Activated T-cell treated with anti-CD3 and anti-CD28 coated beads for 4 hours (primary cell): ENCODE measurements around the gene CHN2.

ENCODE experiments used
- DNase-seq: peaks from one replicate; pipeline ENCODE4 v3.0.0-alpha.2; 2020

Gene CHN2

DNA sequence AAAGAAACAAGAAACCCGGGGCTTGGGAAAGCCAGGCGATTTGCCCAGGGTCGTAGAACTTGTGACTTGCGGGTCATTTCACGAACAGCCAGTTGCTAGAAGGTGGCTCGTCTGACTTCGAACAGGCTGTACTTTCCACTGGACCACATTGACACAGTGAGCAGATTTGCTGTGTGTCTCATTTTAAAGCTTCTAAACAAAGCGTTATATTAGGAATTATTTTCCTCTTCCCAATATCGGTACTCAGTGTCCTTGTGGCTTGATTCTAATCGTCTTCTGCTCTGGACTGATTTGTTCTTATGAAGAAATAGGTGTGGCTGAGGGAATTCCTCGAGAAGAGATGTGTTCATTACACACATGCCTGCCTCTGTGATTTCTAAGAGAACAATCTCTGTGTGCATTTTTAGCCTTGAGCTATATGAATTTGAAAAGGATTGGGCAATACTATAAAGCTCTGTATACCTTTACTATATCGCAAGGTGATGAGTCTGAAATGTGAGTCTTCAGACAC lies 219.1 kb downstream of the CHN2 start:
- no peak for DNase-seq

DNA sequence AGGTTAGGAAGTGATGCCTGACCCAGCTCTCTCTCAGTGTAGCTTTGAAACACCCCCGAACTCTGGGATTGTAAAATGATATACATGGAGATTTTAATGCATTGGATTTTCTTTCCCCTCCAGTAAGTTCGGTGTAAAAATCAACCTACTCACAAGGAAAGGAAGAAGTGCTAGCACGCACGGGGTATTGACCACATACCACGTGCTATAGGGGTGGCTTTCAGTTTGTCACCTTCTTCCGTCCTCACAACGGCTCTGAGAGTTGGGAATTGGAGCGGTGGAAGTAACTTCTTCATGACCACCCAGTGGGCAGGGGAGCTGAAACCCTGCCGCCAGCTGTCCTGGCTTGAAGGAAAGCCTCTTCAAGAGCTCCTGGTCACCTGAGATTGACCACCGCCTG lies 219.6 kb downstream of the CHN2 start:
- DNase-seq = no peak

DNA sequence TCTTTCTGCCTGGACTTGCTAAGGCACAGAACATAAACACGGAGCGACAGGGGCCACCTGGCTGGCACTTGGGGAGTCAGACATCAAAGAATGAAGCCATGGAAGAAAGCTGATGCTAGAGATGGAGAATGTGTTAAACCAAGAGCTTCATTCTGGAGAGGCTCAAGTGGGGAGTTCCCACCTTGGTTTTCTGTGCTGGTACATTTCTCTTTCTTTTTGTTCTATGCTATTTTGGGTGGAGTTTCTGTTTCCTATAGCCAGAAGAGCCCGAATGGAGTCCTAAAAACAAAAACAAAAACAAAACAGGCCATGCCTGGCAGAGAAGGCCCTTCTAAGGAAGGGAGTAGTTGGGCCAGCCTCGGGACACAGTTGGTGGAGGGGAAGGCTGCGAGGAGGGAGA lies 220.6 kb downstream of the CHN2 start:
- DNase-seq = no peak

DNA sequence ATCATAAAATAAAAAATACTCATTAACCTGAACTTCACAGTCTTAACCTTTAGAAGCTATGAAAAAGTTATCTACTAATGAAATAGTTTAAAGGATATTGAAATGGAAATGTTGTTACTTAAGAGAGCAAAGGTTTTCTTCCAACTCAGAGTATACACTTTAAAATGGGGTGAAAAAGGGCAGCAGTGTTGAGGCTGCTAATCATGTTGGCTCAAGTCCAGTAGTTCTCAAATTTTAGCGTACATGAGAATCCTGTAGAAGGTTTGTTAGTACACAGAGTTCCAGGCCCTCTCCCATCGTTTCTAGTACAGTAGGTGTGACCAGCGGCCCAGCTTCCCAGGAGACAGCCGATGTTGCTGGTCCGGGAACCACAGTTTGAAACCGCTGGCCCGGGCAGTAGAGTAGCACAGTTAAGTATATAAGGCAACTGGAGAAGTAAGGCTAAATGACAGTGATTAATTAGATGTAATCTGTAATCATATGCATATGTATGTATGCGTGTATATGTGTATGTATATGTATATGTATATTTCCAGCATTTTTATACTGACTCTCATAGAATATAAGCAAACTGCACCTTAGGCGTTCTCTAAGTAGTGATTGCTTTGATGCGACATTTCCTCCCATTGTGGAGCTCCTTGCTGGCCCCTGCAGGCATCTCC lies 221.8 kb downstream of the CHN2 start:
- DNase-seq = no peak

DNA sequence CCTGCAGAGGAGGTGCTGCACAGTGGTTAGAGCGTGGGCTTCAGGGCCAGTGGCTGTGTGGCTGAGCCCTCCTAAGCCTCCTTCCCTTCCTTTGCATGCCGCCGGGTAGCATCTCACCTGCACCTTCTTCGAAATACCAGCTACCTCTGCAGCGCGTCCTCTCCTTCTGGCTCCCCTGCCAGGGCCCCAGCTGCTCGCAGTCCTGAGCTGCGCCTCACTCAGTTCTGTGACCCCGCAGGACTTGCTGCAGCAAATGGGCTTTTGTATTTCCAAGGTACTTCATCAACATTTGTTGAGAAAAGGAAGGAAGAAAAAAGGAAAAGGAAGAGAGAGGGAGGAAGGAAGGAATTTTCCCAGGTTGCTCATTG lies 222.3 kb downstream of the CHN2 start:
- no peak for DNase-seq

DNA sequence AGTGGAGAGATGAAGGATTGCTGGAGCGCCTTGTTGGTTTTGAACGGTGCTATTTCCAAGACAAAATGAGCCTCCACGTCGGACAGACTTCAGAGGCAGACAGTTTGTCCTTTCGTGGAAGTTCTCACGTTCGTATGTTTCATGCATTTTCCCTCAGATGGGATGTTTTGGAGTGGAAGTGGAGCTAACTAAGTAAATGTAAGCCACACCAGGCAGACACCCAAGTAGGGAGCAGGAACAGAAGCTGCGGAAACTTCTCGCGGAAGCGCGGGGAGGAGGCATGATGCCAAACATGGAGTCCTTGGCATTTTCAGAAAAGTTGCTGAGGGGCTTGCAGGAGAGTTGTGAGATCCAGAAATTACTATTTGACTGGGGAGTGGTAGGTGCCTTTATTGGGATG lies 223.5 kb downstream of the CHN2 start:
- DNase-seq = no peak

DNA sequence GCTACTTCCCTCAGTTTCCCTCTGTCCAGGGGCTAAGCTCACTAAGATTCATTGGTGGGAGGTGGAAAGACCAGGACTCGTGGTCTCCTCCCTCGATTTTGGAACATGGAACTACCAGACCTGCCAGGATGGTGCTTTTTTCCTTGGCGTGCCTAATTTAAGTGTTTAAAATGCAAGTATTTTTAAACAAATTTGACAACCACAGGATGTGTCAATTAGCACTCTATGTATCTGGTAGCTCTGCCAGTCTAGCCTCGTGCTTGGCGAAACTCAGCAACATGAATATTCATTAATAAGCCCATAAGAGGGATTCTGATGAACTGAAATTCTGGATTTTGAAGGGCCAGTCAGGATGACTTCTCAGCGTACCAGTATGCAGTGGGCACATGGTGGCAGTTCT lies 224.1 kb downstream of the CHN2 start:
- DNase-seq = no peak

DNA sequence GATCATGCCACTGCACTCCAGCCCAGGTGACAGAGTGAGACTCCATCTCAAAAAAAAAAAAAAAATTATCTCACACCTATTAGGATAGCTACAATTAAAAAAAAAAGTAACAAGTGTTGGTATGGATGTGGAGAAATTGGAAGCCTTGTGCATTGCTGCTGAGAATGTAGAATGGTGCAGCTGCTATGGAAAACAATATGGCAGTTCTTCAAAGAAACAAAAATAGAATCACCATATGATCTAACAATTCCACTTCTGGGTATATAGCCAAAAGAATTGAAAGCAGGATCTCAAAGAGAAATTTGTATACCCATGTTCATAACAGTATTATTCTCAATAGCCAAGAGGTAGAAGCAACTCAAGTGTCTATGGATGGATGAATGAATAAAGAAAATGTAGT lies 225.4 kb downstream of the CHN2 start:
- no peak for DNase-seq

DNA sequence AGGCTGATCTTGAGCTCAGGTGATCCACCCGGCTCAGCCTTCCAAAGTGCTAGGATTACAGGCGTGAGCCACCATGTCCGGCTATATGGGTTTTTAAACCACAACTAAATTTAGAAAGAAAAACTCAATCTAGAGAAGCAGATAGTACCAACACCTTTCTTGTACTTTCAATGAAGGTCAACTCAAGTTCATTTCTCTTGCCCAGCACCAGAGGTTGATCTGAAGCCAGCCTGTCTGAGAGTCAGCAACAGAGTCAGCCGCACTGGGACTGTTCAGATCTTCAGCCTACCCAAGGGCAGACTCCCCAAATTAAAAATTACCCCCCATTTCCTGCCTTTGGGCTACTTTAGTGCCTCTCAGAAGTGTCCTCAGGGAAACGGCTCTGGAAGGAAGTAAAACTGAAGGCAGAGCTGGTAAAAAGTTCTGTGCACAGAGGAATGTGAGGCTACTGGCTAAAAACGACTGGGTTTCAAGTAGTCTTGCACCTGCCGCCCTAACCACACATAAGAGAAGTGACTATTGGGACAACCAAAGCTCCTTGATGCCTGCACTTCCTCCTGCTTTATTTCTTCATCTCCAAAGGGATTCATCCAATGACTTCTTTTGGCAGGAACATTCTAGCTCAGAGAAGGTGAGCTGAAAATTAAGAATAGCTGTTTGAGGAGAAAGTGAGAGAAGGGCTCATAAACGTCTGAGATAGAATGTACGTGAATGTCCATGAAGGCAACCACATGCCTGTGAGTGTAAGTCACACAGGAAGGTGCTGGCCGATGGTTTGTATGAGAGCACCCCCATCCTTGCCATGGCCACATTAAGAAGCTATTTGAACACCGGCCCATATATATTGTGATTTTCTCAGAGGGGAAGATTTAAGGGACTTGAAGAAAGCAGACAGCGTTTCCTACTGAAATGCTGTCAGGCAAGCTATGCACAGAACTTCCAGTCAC lies 226.7 kb downstream of the CHN2 start:
- no peak for DNase-seq

DNA sequence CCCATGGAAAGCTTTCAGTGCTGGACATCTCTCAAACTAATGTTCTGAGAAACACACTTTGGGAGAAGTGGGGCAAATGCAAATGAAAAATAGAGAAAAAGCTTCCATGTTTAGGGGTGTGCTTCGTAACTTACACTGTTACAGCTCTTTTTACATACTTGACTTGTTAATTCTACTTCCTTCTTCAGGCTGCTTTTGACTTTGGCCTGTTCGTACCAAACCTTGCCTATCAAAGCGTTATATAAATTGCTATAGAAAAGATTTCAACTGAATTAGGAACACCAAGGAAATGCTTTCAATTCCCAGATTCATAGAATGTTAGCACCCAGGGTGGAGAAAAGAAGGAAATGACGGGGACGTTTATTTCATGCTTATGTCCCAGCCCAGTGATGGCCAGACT lies 228.3 kb downstream of the CHN2 start:
- DNase-seq = no peak

DNA sequence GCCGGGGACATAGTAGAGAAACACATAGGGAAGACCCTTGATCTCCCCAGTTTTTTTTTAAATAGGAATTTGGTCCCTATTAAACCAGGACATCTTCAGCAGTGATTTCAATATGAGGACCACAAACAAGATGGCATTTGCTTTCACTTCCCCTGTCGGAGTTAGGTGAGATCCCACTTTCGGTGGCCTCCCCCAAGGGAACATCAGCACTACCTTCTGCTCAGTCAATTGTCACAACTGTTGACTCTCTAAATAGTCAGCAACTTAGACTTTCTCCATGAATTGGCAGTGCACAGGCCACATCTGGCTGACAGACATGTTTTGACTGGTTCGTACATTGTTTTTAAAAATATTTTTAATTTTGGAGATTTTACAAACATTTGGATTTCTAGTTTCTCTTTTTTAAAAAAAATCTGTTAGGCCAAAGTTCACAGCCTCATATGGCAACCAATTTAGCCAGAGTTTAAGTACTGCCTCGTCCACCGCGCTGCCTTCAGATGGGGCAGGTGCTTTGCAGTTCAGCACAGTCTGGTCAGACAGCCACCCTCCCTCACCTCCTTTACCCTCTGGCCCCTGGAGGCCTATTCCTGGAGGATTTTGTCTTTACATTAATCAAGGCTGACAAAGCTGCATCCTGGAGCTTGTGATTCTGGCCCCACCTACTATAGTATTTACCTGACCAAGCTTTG lies 229.9 kb downstream of the CHN2 start:
- DNase-seq = no peak

DNA sequence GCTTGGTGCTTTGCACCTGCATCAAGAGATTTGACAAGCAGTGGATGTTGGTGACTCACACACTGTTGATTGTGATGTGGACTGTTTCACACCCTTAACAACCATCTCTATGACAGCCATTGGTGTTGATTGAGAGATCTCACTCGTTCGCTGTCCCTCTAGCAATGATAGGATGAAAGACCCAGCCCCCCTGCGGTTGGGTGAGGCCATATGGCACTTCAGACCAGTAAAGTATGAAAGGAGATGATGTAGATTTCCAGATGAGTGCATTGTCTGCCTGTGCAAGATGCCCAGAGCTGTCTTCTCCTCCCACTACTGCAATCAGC lies 230.4 kb downstream of the CHN2 start:
- DNase-seq = no peak

DNA sequence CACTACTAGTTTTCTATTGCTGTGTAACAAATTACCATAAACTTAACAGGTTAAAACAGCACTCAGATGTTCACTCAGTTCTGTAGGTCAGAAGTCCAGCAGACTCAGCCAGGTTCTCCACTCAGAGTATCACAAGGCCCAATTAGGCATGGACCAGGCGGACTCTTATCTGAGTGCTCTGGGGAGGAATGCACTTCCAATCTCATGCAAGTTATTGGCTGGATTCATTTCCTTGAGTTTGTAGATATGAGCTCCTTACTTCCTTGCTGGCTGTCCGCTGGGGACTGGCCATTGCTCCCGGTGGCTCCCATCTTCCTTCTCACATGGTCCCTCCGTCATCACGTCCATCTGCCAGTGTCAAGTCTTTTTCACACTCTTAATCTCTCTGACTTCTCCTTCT lies 232.0 kb downstream of the CHN2 start:
- DNase-seq = no peak

DNA sequence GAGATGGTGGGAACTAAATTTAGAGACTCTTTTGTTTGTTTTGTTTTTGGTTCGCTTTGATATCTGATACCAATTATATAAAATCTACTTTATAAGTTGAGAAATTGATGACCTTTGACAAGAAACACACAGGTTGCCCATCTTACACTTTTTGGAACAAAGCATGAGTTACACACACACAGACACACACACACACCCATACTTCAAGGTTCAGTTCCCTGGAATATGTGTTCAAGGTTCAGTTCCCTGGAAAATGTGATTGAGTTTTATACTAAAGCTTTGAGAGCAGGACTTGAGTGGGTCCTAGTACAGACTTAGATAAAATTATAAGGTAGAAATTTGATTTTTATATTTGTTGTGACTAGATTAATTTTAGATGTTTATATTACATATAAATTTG lies 234.8 kb downstream of the CHN2 start:
- no peak for DNase-seq

DNA sequence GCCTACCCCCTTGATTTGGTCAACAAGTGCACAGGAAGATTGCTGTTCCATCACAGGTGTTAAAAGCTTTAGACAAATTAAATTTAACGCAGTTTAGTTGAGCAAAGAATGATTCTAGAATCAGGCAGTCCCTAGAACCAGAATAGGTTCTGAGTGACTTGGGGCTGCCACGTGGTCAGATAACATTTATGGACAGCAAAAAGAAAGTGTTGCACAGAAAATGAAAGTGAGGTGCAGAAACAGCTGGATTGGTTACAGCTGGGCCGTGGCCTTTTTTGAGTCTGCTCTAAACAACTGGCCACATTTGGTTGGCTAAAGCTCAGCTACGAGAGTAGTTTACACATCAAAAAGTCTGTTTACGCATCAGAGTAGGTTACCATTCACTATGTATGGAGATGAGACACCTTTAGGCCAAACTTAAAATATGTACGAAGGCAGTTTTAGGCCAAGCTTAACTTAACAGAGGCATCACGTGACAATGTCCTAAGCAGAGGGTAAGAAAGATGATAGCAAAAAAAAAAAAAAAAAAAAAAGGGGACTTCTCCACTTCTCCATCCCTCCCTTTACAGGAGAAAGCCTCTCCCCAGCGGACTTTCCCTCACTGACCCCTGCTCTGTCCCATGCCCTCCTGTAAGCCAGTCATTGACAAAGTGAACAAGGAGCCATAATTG lies 235.8 kb downstream of the CHN2 start:
- no peak for DNase-seq

DNA sequence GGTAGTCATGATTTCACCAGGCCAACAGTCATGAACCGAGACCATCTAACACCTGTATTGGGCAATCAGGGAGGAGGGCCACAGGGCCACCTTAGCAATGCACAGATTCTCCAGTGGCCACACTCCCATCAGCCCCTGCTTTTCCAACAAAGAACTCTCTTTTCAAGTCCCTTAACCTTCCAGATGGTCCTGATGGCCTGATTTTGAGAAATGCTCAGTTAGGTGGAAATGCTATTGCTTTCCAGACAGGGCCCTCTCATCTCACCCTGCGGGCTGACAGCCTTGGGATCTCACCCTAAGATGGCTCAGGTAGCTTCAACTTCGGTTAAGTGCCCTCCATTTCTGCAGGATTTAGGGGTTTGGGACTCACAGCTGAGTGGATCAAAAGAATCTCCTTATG lies 237.1 kb downstream of the CHN2 start:
- no peak for DNase-seq

DNA sequence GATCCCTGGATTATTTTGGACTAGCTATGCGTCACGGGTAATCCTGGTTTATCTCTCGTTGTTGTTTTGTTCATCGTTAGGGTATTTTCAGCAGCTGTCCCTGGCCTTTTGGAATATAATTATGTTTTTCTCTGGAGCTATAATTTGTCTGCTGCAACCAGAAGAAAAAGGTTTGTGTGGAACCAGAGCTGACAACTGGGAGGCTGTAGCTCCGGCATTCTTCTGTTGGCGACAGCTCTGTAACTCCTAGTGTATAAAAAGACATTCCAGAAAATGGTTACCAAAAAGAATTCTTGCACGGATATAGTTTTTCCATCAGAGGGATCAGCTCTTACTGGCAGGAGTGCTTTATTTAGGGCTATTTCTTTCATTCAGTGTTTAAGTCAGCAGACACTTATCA lies 238.1 kb downstream of the CHN2 start:
- no peak for DNase-seq

DNA sequence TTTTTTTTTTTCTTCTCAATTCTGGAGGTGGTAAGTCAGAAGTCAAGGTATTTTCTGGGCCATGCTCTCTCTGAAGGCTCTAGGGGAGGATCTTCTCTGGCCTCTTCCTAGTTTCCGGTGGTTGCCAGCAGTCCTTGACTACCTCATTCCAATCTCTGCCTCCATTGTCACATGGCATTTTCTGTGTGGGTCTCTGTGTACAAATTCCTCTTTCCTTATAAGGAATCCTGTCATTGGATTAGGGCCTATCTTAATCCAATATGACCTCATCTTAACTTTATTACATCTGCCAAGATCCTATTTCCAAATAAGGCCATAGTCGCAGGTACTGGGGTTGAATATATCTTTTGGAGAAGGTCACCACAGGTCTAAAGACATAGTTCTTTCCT lies 239.8 kb downstream of the CHN2 start:
- DNase-seq = no peak

DNA sequence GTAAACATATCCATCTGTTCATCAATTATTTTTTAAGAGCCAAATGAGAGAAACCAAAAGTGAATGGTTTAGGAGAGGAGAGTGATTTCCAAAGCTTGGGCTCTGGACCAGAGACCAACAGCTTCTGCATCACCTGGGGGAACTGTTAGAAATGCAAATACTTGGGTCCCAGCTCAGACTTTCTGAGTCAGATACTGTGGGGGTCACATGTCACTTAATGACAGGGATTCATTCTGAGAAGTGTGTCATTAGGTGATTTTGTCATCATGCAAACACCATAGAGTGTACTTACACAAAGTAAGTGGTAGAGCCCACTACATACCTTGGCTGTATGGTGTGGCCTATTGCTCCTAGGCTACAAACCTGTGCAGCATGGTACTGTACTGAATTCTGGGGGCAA lies 240.6 kb downstream of the CHN2 start:
- no peak for DNase-seq

DNA sequence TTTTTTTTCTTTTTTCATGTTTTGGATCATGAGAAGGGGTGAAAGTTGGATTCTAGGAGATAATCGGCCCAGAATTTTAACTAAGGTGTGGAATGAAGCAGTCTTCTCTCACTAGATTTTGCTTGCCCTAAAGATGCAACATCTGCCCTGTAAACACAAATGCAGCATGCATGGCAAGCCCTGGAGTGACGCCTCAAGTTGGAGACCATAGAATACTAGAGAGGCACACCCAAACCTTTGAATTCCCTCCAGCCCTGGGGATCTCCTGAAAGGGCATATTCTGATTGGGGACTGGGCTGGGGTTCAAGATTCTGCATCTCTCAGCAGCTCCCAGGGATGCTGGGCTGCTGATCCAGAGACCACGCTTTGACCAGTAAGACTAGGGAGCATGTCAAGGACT lies 241.3 kb downstream of the CHN2 start:
- DNase-seq = no peak

DNA sequence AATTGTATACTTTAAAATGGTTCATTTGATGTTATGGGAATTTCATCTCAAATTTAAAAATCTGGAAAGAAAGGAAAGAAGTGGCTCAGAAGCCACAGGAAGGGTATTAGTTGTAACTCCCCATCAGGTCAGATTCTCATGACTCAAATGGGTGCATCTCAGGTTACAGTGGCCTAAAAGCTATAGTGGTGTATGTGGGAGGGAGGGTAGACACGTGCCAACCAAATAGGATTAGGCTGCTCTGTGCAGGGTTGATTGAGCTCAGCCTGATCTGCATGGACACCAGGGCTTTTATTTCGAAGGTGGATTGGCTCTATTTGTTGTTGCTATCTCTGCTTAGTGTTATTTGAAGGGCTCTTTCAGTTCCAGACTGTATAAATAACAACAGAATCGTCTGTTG lies 247.6 kb downstream of the CHN2 start:
- DNase-seq = no peak

DNA sequence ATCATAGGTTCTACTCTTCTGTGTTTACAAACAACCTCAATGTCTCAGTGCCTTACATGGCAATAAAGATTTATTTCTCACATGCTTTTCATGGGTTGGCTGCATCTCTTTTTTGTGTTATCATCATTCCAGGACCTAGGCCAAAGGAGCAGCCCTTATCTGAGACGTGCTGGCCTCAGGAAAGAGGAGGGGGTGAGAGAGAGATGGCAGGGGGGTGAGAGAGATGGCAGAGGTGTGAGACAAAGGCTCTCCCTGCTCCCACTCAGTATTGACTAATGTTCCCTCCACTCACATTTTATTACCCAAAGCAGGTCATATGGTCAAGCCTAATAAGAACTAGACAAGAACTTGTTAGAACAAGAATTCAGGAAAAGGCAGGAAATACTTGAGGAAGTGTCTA lies 249.0 kb downstream of the CHN2 start:
- DNase-seq = no peak

DNA sequence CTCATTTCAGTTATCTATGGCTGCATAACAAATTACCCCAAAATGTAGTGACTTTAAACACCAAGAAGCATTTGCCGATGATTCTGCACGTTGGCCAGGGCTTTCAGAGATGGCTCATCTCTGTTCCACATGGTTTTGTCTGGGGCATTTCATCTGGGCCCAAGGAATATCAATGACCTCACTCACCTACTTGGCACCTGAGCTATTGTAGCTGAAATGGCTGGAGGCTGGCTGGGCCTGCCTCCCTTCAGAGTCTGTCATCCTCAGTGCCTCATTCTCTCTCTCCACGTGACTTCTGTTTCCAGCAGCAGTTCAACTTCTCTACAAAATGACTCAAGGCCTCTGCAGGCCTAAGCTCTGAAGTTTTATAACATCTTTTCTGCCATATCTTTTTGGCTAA lies 249.7 kb downstream of the CHN2 start:
- no peak for DNase-seq

DNA sequence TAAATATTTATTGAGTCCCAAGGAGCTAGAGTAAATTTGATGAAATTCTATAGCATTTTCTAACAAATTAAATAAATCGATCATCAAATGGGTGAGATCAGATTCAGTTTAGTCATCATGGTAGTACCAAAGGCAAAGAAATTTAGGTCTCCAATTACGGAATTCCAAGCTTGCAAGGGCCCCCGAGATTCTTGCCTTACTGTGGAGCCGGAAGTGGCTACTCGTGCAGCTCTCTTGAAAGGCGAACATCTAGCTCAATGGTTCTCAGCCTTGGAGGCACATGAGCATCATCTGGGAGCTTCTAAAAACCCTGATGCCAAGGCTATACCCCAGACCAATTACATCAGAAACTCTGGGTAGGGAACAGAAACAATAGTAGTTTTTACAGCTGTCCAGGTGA lies 251.2 kb downstream of the CHN2 start:
- no peak for DNase-seq
